K562 (cell line): Measurements from ENCODE around the gene ATXN1. TPM values are rescaled to one million over a fixed set of nuclear protein-coding genes. Genes with fewer than 3 reads are reported as not detected.

Source experiments
- ATF3 ChIP-seq, 2 experiments: fragments of 450-650 bp in 1 of 2; sonication (generic) in 1 of 2; formaldehyde crosslinking in 1 of 2; IDR thresholded peaks in 1 of 2; conservative IDR thresholded peaks in 1 of 2; 2 replicates each; pipeline versions ENCODE4 v1.6.1 to v1.8.1; 2016 to 2023; ENCODE audit warnings: mild to moderate bottlenecking in 2 of 2, moderate library complexity in 2 of 2, inconsistent platforms in 1 of 2, missing genetic modification reagents in 1 of 2
- CHD1 ChIP-seq: fragments of 200-600 bp; sonication (generic); IDR thresholded peaks from one replicate; pipeline ENCODE4 v1.6.1; 2012; ENCODE audit warnings: mild to moderate bottlenecking, moderate library complexity, low read length, inconsistent platforms
- FOXO4 ChIP-seq: fragments of 450-650 bp; formaldehyde crosslinking; IDR thresholded peaks from 2 replicates; pipeline ENCODE4 v1.4.0; 2020; ENCODE audit warnings: mild to moderate bottlenecking, moderate library complexity
- HMGXB4 ChIP-seq: sonication (generic); formaldehyde crosslinking; IDR thresholded peaks from 2 replicates; pipeline ENCODE4 v1.8.1; 2023; ENCODE audit warnings: mild to moderate bottlenecking, missing genetic modification reagents
- JUND ChIP-seq, 2 experiments: IDR thresholded peaks; 2 replicates in 1 of 2; 3 replicates in 1 of 2; pipeline ENCODE4 v1.6.1; 2011; ENCODE audit warnings: borderline replicate concordance in 2 of 2, low read depth in 2 of 2, low read length in 2 of 2, improper control_type of control experiment in 1 of 2, missing biosample characterization in 1 of 2, missing genetic modification characterization in 1 of 2, missing genetic modification reagents in 1 of 2
- NFATC3 ChIP-seq: fragments of 450-650 bp; IDR thresholded peaks from 2 replicates; pipeline ENCODE4 v1.6.1; 2017; ENCODE audit warnings: mild to moderate bottlenecking
- NFRKB ChIP-seq: fragments of 450-650 bp; IDR thresholded peaks from 2 replicates; pipeline ENCODE4 v1.6.1; 2016; ENCODE audit warnings: low read depth
- NR2F6 ChIP-seq: fragments of 450-650 bp; formaldehyde crosslinking; IDR thresholded peaks from 2 replicates; pipeline ENCODE4 v1.4.0; 2020; ENCODE audit warnings: mild to moderate bottlenecking
- SNAPC5 ChIP-seq: fragments of 250-450 bp; sonication (Bioruptor Pico); IDR thresholded peaks from 2 replicates; pipeline ENCODE4 v1.8.0; 2021; ENCODE audit warnings: moderate library complexity, mild to moderate bottlenecking, inconsistent platforms
- polyA plus RNA-seq, 8 experiments: library from polyadenylated mRNA; depleted of rRNA in 4 of 8; stranded (reverse) in 5 of 8; unstranded in 3 of 8; fragments of >200 nt; fragmentation: Nextera tagmentation in 2 of 8; fragmentation: Illumina TruSeq in 1 of 8; extraction: Ambion mirVana in 2 of 8; extraction: Trizol in 1 of 8; gene quantifications; 2 replicates each; pipeline versions ENCODE4 v1.2.1 to v1.2.3, GENCODE V29; 2011 to 2014; ENCODE audit warnings: inconsistent platforms in 1 of 8, missing spikeins in 1 of 8
- total RNA-seq, 7 experiments: library from RNA; depleted of rRNA in 6 of 7; stranded (reverse); fragments of >200 nt in 6 of 7; fragmentation: Illumina TruSeq in 2 of 7; extraction: Trizol in 2 of 7; gene quantifications; 2 replicates each; pipeline versions ENCODE4 v1.2.1 to v1.2.3, GENCODE V29; 2011 to 2021; ENCODE audit warnings: low replicate concordance in 1 of 7
- TF ChIP-seq, protein P1 (sequence below): sonication (generic); formaldehyde crosslinking; IDR thresholded peaks from 2 replicates; pipeline ENCODE4 v1.8.1; 2023; ENCODE audit warnings: missing genetic modification reagents, mild to moderate bottlenecking, borderline replicate concordance
- TF ChIP-seq, protein P2 (sequence below): fragments of 200-800 bp; sonication (Bioruptor generic); IDR thresholded peaks from 2 replicates; pipeline ENCODE4 v1.6.1; 2017; ENCODE audit warnings: missing genetic modification characterization, missing compliant biosample characterization
- TF ChIP-seq, protein P3 (sequence below): fragments of 250-450 bp; sonication (Bioruptor Pico); IDR thresholded peaks from 2 replicates; pipeline ENCODE4 v1.4.0; 2020; ENCODE audit warnings: borderline replicate concordance
- TF ChIP-seq, protein P4 (sequence below): fragments of 250-450 bp; sonication (Bioruptor Pico); IDR thresholded peaks from 2 replicates; pipeline ENCODE4 v1.6.1; 2021; ENCODE audit warnings: mild to moderate bottlenecking

The ATXN1 gene
- total and polyA plus RNA-seq, 9 of the 15 experiments (the other 6 are each of a cell fraction or from before 2014, with no cell fraction given): under 0.01 to 1.2 (median 0.58) TPM

GRCh38 chr6:16434885-16435284, 326.4 kb downstream of the ATXN1 start (continued):
- TF ChIP-seq, protein P1, sequence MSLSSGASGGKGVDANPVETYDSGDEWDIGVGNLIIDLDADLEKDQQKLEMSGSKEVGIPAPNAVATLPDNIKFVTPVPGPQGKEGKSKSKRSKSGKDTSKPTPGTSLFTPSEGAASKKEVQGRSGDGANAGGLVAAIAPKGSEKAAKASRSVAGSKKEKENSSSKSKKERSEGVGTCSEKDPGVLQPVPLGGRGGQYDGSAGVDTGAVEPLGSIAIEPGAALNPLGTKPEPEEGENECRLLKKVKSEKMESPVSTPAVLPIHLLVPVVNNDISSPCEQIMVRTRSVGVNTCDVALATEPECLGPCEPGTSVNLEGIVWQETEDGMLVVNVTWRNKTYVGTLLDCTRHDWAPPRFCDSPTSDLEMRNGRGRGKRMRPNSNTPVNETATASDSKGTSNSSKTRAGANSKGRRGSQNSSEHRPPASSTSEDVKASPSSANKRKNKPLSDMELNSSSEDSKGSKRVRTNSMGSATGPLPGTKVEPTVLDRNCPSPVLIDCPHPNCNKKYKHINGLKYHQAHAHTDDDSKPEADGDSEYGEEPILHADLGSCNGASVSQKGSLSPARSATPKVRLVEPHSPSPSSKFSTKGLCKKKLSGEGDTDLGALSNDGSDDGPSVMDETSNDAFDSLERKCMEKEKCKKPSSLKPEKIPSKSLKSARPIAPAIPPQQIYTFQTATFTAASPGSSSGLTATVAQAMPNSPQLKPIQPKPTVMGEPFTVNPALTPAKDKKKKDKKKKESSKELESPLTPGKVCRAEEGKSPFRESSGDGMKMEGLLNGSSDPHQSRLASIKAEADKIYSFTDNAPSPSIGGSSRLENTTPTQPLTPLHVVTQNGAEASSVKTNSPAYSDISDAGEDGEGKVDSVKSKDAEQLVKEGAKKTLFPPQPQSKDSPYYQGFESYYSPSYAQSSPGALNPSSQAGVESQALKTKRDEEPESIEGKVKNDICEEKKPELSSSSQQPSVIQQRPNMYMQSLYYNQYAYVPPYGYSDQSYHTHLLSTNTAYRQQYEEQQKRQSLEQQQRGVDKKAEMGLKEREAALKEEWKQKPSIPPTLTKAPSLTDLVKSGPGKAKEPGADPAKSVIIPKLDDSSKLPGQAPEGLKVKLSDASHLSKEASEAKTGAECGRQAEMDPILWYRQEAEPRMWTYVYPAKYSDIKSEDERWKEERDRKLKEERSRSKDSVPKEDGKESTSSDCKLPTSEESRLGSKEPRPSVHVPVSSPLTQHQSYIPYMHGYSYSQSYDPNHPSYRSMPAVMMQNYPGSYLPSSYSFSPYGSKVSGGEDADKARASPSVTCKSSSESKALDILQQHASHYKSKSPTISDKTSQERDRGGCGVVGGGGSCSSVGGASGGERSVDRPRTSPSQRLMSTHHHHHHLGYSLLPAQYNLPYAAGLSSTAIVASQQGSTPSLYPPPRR (CRISPR knock-in tag): no peak
- TF ChIP-seq JUND (IDR thresholded peaks at IDR 0.05; ENCODE audit: borderline replicate concordance, low read depth, low read length): peak; percentile 24; the same call in 1 of the 2 replicates
- no peak; the same call in 2 of the 3 replicates for TF ChIP-seq JUND (tag; IDR thresholded peaks at IDR 0.05; ENCODE audit: borderline replicate concordance, low read depth, low read length)
- no peak for TF ChIP-seq CHD1
- TF ChIP-seq ATF3 (IDR thresholded peaks at IDR 0.05): peak; percentile 82
- no peak for TF ChIP-seq ATF3 (CRISPR knock-in tag; conservative IDR thresholded peaks at IDR 0.05)
- TF ChIP-seq, protein P2, sequence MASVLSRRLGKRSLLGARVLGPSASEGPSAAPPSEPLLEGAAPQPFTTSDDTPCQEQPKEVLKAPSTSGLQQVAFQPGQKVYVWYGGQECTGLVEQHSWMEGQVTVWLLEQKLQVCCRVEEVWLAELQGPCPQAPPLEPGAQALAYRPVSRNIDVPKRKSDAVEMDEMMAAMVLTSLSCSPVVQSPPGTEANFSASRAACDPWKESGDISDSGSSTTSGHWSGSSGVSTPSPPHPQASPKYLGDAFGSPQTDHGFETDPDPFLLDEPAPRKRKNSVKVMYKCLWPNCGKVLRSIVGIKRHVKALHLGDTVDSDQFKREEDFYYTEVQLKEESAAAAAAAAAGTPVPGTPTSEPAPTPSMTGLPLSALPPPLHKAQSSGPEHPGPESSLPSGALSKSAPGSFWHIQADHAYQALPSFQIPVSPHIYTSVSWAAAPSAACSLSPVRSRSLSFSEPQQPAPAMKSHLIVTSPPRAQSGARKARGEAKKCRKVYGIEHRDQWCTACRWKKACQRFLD: no peak
- TF ChIP-seq, protein P3, sequence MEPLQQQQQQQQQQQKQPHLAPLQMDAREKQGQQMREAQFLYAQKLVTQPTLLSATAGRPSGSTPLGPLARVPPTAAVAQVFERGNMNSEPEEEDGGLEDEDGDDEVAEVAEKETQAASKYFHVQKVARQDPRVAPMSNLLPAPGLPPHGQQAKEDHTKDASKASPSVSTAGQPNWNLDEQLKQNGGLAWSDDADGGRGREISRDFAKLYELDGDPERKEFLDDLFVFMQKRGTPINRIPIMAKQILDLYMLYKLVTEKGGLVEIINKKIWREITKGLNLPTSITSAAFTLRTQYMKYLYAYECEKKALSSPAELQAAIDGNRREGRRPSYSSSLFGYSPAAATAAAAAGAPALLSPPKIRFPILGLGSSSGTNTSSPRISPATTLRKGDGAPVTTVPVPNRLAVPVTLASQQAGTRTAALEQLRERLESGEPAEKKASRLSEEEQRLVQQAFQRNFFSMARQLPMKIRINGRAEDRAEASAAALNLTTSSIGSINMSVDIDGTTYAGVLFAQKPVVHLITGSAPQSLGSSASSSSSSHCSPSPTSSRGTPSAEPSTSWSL (CRISPR knock-in tag): no peak
- TF ChIP-seq NR2F6 (CRISPR knock-in tag): no peak
- TF ChIP-seq, protein P4, sequence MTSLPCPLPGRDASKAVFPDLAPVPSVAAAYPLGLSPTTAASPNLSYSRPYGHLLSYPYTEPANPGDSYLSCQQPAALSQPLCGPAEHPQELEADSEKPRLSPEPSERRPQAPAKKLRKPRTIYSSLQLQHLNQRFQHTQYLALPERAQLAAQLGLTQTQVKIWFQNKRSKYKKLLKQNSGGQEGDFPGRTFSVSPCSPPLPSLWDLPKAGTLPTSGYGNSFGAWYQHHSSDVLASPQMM (CRISPR knock-in tag): no peak
- no peak for TF ChIP-seq FOXO4 (CRISPR knock-in tag)
- TF ChIP-seq HMGXB4: no peak
- 0 out of 2 replicates have a peak, but pooled peaks have one; percentile 76 for TF ChIP-seq NFRKB
- TF ChIP-seq SNAPC5: no peak
- TF ChIP-seq NFATC3: no peak
